Measurements from ENCODE around the gene TMEM218.
A peak's percentile ranks its signal among the peaks of the same experiment; 100 is the strongest.

The TMEM218 gene

GRCh38 chr11:125129316-125129993, 18.0 kb upstream of the TMEM218 start:
- no peak for DNase-seq (ENCODE audit: low read depth)

- DNase-seq (ENCODE audit: low read depth), result no peak
Observed at GRCh38 chr11:125128450-125128849, 17.0 kb upstream of the TMEM218 start.

GRCh38 chr11:125124618-125124992, 13.2 kb upstream of the TMEM218 start:
- no peak for DNase-seq (ENCODE audit: low read depth)

- peak; percentile 10 for DNase-seq (ENCODE audit: low read depth)
Observed at GRCh38 chr11:125123947-125124617, 12.7 kb upstream of the TMEM218 start.

GRCh38 chr11:125123194-125123946, 11.9 kb upstream of the TMEM218 start:
- DNase-seq (ENCODE audit: low read depth), result no peak

- no peak for DNase-seq (ENCODE audit: low read depth)
Observed at GRCh38 chr11:125117429-125117828, 6.0 kb upstream of the TMEM218 start.

- DNase-seq (ENCODE audit: low read depth), result no peak
Observed at GRCh38 chr11:125114518-125114917, 3.1 kb upstream of the TMEM218 start.

- DNase-seq (ENCODE audit: low read depth), result no peak
Observed at GRCh38 chr11:125112208-125112604, 780 bp upstream of the TMEM218 start.

GRCh38 chr11:125111001-125111342, 454 bp downstream of the TMEM218 start:
- DNase-seq (ENCODE audit: low read depth), result no peak

GRCh38 chr11:125110506-125110905, 920 bp downstream of the TMEM218 start:
- no peak for DNase-seq (ENCODE audit: low read depth)

GRCh38 chr11:125108469-125108868, 3.0 kb downstream of the TMEM218 start:
- DNase-seq (ENCODE audit: low read depth), result no peak

GRCh38 chr11:125105926-125106325, 5.5 kb downstream of the TMEM218 start:
- DNase-seq (ENCODE audit: low read depth), result no peak

- DNase-seq (ENCODE audit: low read depth), result no peak
Observed at GRCh38 chr11:125102510-125102909, 8.9 kb downstream of the TMEM218 start.

- DNase-seq (ENCODE audit: low read depth), result no peak
Observed at GRCh38 chr11:125102025-125102424, 9.4 kb downstream of the TMEM218 start.

- DNase-seq (ENCODE audit: low read depth), result no peak
Observed at GRCh38 chr11:125101596-125101995, 9.8 kb downstream of the TMEM218 start.

- no peak for DNase-seq (ENCODE audit: low read depth)
Observed at GRCh38 chr11:125100136-125100535, 11.3 kb downstream of the TMEM218 start.

- DNase-seq (ENCODE audit: low read depth), result no peak
Observed at GRCh38 chr11:125094731-125095130, 16.7 kb downstream of the TMEM218 start.

GRCh38 chr11:125093502-125093901, 17.9 kb downstream of the TMEM218 start:
- DNase-seq (ENCODE audit: low read depth), result no peak

- DNase-seq (ENCODE audit: low read depth), result no peak
Observed at GRCh38 chr11:125092669-125093068, 18.8 kb downstream of the TMEM218 start.

GRCh38 chr11:125091877-125092664, 19.4 kb downstream of the TMEM218 start:
- no peak for DNase-seq (ENCODE audit: low read depth)

- no peak for DNase-seq (ENCODE audit: low read depth)
Observed at GRCh38 chr11:125091247-125091876, 20.1 kb downstream of the TMEM218 start.

- DNase-seq (ENCODE audit: low read depth), result no peak
Observed at GRCh38 chr11:125090816-125091215, 20.6 kb downstream of the TMEM218 start.
